ENCODE data around the gene BBS9. TPM values are rescaled to one million over a fixed set of nuclear protein-coding genes. Genes with fewer than 3 reads are reported as not detected.
"Not testable (repeated sequence)": the region's sequence is repeated elsewhere in the genome, so short reads cannot be mapped to it uniquely, and the experiment has no call there.

BBS9 gene
- total and polyA plus RNA-seq, 4 donors = 2.3 to 9.5 (median 4.5) TPM

- TF ChIP-seq RXRA (IDR thresholded peaks at IDR 0.05) (no peak), SP1 (IDR thresholded peaks at IDR 0.05) (no peak)
These were observed 387.2 kb downstream of the BBS9 start (continued) for GRCh38 chr7:33516568-33516967.

- no peak for DNase-seq (ENCODE audit: low spot score)
- H3K27ac ChIP-seq (ENCODE audit: low read depth in 1 of 2, low read length in 2 of 2) = no peak overlapping the region
- no peak for TF ChIP-seq FOXA1 (IDR thresholded peaks at IDR 0.05)
- TF ChIP-seq HNF4G (IDR thresholded peaks at IDR 0.05) = no peak
- no peak for TF ChIP-seq MAX (IDR thresholded peaks at IDR 0.05)
- TF ChIP-seq JUND (IDR thresholded peaks at IDR 0.05) = no peak
- no peak for TF ChIP-seq HNF4A (conservative IDR thresholded peaks at IDR 0.05)
- TF ChIP-seq GABPA (IDR thresholded peaks at IDR 0.05 in 1 of 2, conservative IDR thresholded peaks at IDR 0.05 in 1 of 2) = no peak
- no peak for TF ChIP-seq SP1 (IDR thresholded peaks at IDR 0.05)
- TF ChIP-seq RAD21 (IDR thresholded peaks at IDR 0.05) = no peak
- TF ChIP-seq ZBTB33 (IDR thresholded peaks at IDR 0.05) = no peak
- no peak for TF ChIP-seq RXRA (IDR thresholded peaks at IDR 0.05)
- no peak for TF ChIP-seq YY1 (IDR thresholded peaks at IDR 0.05)
- no peaks in the 10 kb centered on the region for H3K36me3 ChIP-seq (ENCODE audit: control insufficient read depth in 4 of 4, insufficient read depth in 3 of 4, low read depth in 1 of 4, low read length in 3 of 4)
- no peaks in the 10 kb centered on the region for H3K4me1 ChIP-seq (ENCODE audit: control insufficient read depth in 4 of 4, insufficient read depth in 4 of 4, low read length in 3 of 4)
- no peaks in the 10 kb centered on the region for H3K27me3 ChIP-seq (ENCODE audit: control insufficient read depth in 4 of 4, insufficient read depth in 4 of 4, low read length in 3 of 4)
- no peaks in the 10 kb centered on the region for H3K9me3 ChIP-seq (ENCODE audit: control insufficient read depth in 4 of 4, low read length in 3 of 4)
- no peak overlapping the region for H3K4me3 ChIP-seq (ENCODE audit: low read depth in 1 of 3, low read length in 3 of 3)
- whole genome bisulfite sequencing = 96% methylated on average over 2 of the region's 2 CpGs
- H3K9ac ChIP-seq (ENCODE audit: low read depth in 1 of 2, low read length in 2 of 2) = no peak overlapping the region
These were observed 387.8 kb downstream of the BBS9 start for GRCh38 chr7:33517191-33517590.

GRCh38 chr7:33527008-33527407 lies 397.6 kb downstream of the BBS9 start:
- not testable (repeated sequence) for H3K36me3 ChIP-seq (ENCODE audit: control insufficient read depth in 4 of 4, insufficient read depth in 3 of 4, low read depth in 1 of 4, low read length in 3 of 4); H3K4me1 ChIP-seq (ENCODE audit: control insufficient read depth in 4 of 4, insufficient read depth in 4 of 4, low read length in 3 of 4); H3K9ac ChIP-seq (ENCODE audit: low read depth in 1 of 2, low read length in 2 of 2); H3K27ac ChIP-seq (ENCODE audit: low read depth in 1 of 2, low read length in 2 of 2); DNase-seq (ENCODE audit: low spot score); H3K9me3 ChIP-seq (ENCODE audit: control insufficient read depth in 4 of 4, low read length in 3 of 4); H3K27me3 ChIP-seq (ENCODE audit: control insufficient read depth in 4 of 4, insufficient read depth in 4 of 4, low read length in 3 of 4); H3K4me3 ChIP-seq (ENCODE audit: low read depth in 1 of 3, low read length in 3 of 3)
- 54% methylated on average over 9 of the region's 9 CpGs for WGBS

- WGBS = 84% methylated on average over 10 of the region's 10 CpGs
These were observed 398.2 kb downstream of the BBS9 start for GRCh38 chr7:33527613-33528012.

GRCh38 chr7:33529070-33529469 lies 399.7 kb downstream of the BBS9 start:
- H3K4me3 ChIP-seq (ENCODE audit: low read depth in 1 of 3, low read length in 3 of 3) = no peak overlapping the region
- TF ChIP-seq MAX (IDR thresholded peaks at IDR 0.05) (no peak), NR2F2 (IDR thresholded peaks at IDR 0.05) (no peak), REST (IDR thresholded peaks at IDR 0.05) (no peak), RXRA (IDR thresholded peaks at IDR 0.05) (no peak), GABPA (IDR thresholded peaks at IDR 0.05 in 1 of 2, conservative IDR thresholded peaks at IDR 0.05 in 1 of 2) (no peak), SP1 (IDR thresholded peaks at IDR 0.05) (no peak), FOXA1 (IDR thresholded peaks at IDR 0.05) (no peak), EGR1 (IDR thresholded peaks at IDR 0.05; ENCODE audit: low read depth in 2 of 2) (no peak), HNF4A (conservative IDR thresholded peaks at IDR 0.05) (no peak), ZBTB33 (IDR thresholded peaks at IDR 0.05) (no peak)

More at GRCh38 chr7:33527613-33528012, 398.2 kb downstream of the BBS9 start:
- not testable (repeated sequence) for H3K4me1 ChIP-seq (ENCODE audit: control insufficient read depth in 4 of 4, insufficient read depth in 4 of 4, low read length in 3 of 4); H3K4me3 ChIP-seq (ENCODE audit: low read depth in 1 of 3, low read length in 3 of 3); H3K9me3 ChIP-seq (ENCODE audit: control insufficient read depth in 4 of 4, low read length in 3 of 4); H3K9ac ChIP-seq (ENCODE audit: low read depth in 1 of 2, low read length in 2 of 2); H3K27ac ChIP-seq (ENCODE audit: low read depth in 1 of 2, low read length in 2 of 2); H3K36me3 ChIP-seq (ENCODE audit: control insufficient read depth in 4 of 4, insufficient read depth in 3 of 4, low read depth in 1 of 4, low read length in 3 of 4); DNase-seq (ENCODE audit: low spot score); H3K27me3 ChIP-seq (ENCODE audit: control insufficient read depth in 4 of 4, insufficient read depth in 4 of 4, low read length in 3 of 4)

More at GRCh38 chr7:33529070-33529469, 399.7 kb downstream of the BBS9 start:
- Histone ChIP-seq H3K27me3 (ENCODE audit: control insufficient read depth in 4 of 4, insufficient read depth in 4 of 4, low read length in 3 of 4) (no peaks in the 10 kb centered on the region), H3K4me1 (ENCODE audit: control insufficient read depth in 4 of 4, insufficient read depth in 4 of 4, low read length in 3 of 4) (no peaks in the 10 kb centered on the region), H3K36me3 (ENCODE audit: control insufficient read depth in 4 of 4, insufficient read depth in 3 of 4, low read depth in 1 of 4, low read length in 3 of 4) (no peaks in the 10 kb centered on the region), H3K9me3 (ENCODE audit: control insufficient read depth in 4 of 4, low read length in 3 of 4) (no peaks in the 10 kb centered on the region), H3K9ac (ENCODE audit: low read depth in 1 of 2, low read length in 2 of 2) (no peak overlapping the region), H3K27ac (ENCODE audit: low read depth in 1 of 2, low read length in 2 of 2) (no peak overlapping the region)
- DNase-seq (ENCODE audit: low spot score) = no peak
- 95% methylated on average over 2 of the region's 2 CpGs for WGBS
